GM06990 (cell line): ENCODE results near the gene MYO16.
"Not testable (repeated sequence)": the region's sequence is repeated elsewhere in the genome, so short reads cannot be mapped to it uniquely, and the experiment has no call there.

Experiments
- DNase-seq: peaks from one replicate; pipeline ENCODE4 v3.0.0-alpha.2; 2011; ENCODE audit not compliant: insufficient read length; ENCODE audit errors: extremely low read depth
- H3K27me3 ChIP-seq: replicated peaks from 2 replicates; pipeline ENCODE4 v1.6.0; 2011; ENCODE audit warnings: low read length; ENCODE audit not compliant: control insufficient read depth, insufficient read depth
- H3K36me3 ChIP-seq: 2 replicates; pipeline ENCODE4 v1.5.1; 2011; ENCODE audit warnings: low read length; ENCODE audit not compliant: control insufficient read depth, insufficient read depth
- H3K4me3 ChIP-seq: replicated peaks from 2 replicates; pipeline ENCODE4 v1.5.1; 2011; ENCODE audit warnings: low read depth, mild to moderate bottlenecking, control low read depth, low read length
- TF ChIP-seq, protein P1 (sequence below): IDR thresholded peaks from 2 replicates; pipeline ENCODE4 v1.5.1; 2011; ENCODE audit warnings: low read length, control low read depth, mild to moderate bottlenecking, inconsistent platforms; ENCODE audit not compliant: insufficient read depth, poor library complexity, severe bottlenecking

MYO16 gene

DNA sequence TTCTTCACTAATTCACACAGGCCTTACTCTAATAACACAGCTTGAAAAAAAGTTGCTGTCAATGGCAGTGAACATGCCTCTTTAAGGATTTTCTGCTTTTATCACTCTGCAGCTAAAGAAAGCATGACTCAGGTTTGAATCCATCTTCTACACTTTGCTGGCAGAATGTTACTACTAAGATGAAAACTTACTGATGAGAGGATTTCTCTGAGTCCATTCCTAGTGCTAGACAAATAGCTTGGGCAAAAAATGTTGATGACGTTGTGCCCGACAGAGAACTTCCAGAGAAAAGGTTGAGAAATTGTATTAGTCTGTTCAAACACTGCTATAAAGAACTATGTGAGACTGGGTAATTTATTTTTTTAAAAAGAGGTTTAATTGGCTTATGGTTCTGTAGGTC, 585.0 kb downstream of the MYO16 start:
- Histone ChIP-seq H3K4me3 (no peak overlapping the region), H3K27me3 (no peaks in the 10 kb centered on the region), H3K36me3 (no peaks in the 10 kb centered on the region)
- TF ChIP-seq, protein P1, sequence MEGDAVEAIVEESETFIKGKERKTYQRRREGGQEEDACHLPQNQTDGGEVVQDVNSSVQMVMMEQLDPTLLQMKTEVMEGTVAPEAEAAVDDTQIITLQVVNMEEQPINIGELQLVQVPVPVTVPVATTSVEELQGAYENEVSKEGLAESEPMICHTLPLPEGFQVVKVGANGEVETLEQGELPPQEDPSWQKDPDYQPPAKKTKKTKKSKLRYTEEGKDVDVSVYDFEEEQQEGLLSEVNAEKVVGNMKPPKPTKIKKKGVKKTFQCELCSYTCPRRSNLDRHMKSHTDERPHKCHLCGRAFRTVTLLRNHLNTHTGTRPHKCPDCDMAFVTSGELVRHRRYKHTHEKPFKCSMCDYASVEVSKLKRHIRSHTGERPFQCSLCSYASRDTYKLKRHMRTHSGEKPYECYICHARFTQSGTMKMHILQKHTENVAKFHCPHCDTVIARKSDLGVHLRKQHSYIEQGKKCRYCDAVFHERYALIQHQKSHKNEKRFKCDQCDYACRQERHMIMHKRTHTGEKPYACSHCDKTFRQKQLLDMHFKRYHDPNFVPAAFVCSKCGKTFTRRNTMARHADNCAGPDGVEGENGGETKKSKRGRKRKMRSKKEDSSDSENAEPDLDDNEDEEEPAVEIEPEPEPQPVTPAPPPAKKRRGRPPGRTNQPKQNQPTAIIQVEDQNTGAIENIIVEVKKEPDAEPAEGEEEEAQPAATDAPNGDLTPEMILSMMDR: no peak
- no peak for DNase-seq

DNA sequence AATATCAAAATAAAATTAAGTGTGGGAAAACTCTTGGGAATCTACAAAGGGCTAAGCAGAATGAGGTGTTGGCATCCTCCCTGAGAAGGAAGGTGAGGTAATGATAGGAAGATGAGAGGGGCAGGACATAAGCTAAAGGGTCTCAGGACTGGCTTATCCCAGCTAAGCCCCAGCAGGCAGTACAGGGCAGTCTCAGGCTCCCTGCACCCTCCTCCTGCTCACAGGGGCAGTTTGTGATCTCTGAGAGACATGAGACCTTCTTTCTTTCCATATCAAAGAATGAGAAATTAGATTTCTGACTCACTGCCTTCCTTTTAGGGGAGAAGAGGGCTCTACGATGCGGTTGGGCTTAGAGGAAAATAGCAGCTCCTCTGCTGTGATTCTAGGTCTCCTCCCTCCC, 586.0 kb downstream of the MYO16 start:
- Histone ChIP-seq H3K27me3 (no peaks in the 10 kb centered on the region), H3K4me3 (no peak overlapping the region), H3K36me3 (no peaks in the 10 kb centered on the region)
- TF ChIP-seq, protein P1: no peak
- DNase-seq: no peak

DNA sequence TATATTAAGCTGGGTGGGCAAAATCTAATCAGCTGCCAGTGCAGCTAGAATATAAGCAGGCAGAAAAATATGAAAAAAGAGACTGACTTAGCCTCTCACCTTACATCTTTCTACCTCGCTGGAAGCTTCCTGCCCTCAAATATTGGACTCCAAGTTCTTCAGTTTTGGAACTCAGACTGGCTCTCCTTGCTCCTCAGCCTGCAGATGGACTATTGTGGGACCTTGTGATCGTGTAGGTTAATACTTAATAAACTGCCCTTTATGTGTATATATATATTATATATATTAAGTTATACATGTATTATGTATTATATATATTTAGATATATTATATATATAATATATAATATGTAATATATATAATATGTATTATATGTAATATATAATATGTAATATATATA, 588.1 kb downstream of the MYO16 start:
- H3K36me3 ChIP-seq, H3K4me3 ChIP-seq, DNase-seq, H3K27me3 ChIP-seq: not testable (repeated sequence)

DNA sequence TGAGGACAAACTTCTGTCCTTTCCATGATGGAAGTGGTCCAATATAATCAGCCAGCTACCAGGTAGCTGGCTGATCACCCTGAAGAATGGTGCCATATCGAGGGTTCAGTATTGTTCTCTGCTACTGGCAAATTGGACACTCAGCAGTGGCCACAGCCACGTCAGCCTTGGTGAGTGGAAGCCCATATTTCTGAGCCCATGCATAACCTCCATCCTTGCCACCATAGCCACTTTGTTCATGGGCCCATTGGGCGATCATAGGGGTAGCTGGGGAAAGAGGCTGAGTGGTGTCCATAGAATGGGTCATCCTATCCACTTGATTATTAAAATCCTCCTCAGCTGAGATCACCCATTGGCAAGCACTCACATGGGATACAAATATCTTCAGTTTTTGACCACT, 591.2 kb downstream of the MYO16 start:
- Histone ChIP-seq H3K36me3 (no peaks in the 10 kb centered on the region), H3K27me3 (no peaks in the 10 kb centered on the region), H3K4me3 (no peak overlapping the region)
- TF ChIP-seq, protein P1: no peak
- no peak for DNase-seq

DNA sequence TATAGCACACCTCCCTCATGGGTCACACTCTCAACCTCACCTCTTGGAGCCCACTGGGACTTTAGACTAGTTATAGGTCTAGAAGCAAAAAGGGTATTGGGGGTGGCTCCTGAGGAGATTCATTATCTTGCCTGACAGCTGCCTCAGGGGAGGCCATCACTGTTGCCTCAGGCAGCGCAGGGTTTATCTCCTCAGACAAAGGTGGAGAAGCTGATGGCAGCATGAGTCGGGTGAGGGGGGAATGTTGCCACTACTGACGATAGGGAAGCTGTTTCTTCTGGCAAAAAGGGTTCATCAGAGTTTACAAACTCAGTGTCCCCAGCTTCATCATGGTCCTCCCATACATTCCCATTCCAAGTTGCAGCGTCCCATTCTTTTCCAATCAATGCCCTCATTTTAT, 594.6 kb downstream of the MYO16 start:
- H3K36me3 ChIP-seq: no peaks in the 10 kb centered on the region
- H3K4me3 ChIP-seq: no peak overlapping the region
- DNase-seq: no peak
- H3K27me3 ChIP-seq: no peaks in the 10 kb centered on the region
- TF ChIP-seq, protein P1: no peak

DNA sequence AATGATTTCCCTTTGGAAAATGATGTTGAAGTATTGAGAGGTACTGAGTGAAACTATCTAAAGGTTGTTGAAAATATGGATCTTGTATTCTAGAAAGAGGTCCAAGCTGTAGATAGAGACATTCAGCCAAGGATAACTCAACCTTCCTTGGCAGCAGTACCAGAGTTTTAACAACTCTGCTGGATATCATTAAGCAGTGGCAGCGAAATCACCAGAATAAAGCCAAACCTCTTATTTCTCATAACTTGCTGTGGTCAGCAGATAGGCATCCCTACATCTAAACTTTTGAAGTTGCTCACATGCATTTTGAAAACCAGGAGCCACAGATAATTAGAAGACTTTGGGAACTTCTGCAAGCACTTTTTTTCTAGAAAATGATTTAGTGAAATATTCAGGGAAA, 597.2 kb downstream of the MYO16 start:
- TF ChIP-seq, protein P1: no peak
- H3K27me3 ChIP-seq: no peaks in the 10 kb centered on the region
- no peak overlapping the region for H3K4me3 ChIP-seq
- H3K36me3 ChIP-seq: no peaks in the 10 kb centered on the region
- DNase-seq: no peak
